Subcutaneous adipose tissue (tissue), 4 donors: ENCODE data around the gene DRC1. TPM values are rescaled to one million over a fixed set of nuclear protein-coding genes. Genes with fewer than 3 reads are reported as not detected.

Experiments
- CTCF ChIP-seq: fragments of 450-650 bp; IDR thresholded peaks from one replicate; pipeline ENCODE4 v1.5.1; 2016; ENCODE audit warnings: low read depth, mild to moderate bottlenecking, control low read depth, antibody characterized with exemption, moderate library complexity
- total RNA-seq, 4 donors: library from RNA; depleted of rRNA; stranded (reverse); fragments of >200 nt; gene quantifications; one replicate each; pipeline ENCODE4 v1.1.0, GENCODE V29; 2016

Gene DRC1
- total RNA-seq, 4 donors from 2014 or later = not detected

GRCh38 chr2:26387189-26387588, 14.5 kb upstream of the DRC1 start:
- TF ChIP-seq CTCF = no peak

- TF ChIP-seq CTCF = no peak
Measured at GRCh38 chr2:26394694-26395093, 7.0 kb upstream of the DRC1 start.

GRCh38 chr2:26395394-26395793, 6.3 kb upstream of the DRC1 start:
- TF ChIP-seq CTCF = no peak

GRCh38 chr2:26396734-26397298, 4.9 kb upstream of the DRC1 start:
- TF ChIP-seq CTCF = no peak

GRCh38 chr2:26399771-26400376, 1.8 kb upstream of the DRC1 start:
- TF ChIP-seq CTCF = no peak

- no peak for TF ChIP-seq CTCF
Measured at GRCh38 chr2:26400723-26401122, 997 bp upstream of the DRC1 start.

- TF ChIP-seq CTCF = no peak
Measured at GRCh38 chr2:26407526-26407925, 5.8 kb downstream of the DRC1 start.
